K562 (cell line): ENCODE results near the gene MITF. TPM values are rescaled to one million over a fixed set of nuclear protein-coding genes. Genes with fewer than 3 reads are reported as not detected.

Experiments used
- ATAC-seq: fragments of 200-7000 bp; cut with Tn5 transposase; 3 replicates; pipeline ENCODE4 v1.9.1; 2020; ENCODE audit warnings: moderate library complexity
- BruUV-seq: library from RNA; stranded (reverse); fragments of 400-500 nt; replicated peaks from 2 replicates; lab custom pipeline; 2021; lab: Mats Ljungman, UMichigan
- CTCF ChIA-PET: fragments of 300-600 bp; formaldehyde crosslinking; extraction: SDS; loops from one replicate; lab custom pipeline; 2021; ENCODE audit warnings: low intra/inter-chr PET ratio; lab: Yijun Ruan, JAX
- POLR2A ChIA-PET: fragments of 300-600, 350-650 bp; sonication (Branson Sonifier 250); formaldehyde crosslinking; extraction: SDS; loops from one replicate; lab custom pipeline; 2021; ENCODE audit warnings: antibody characterized with exemption, inconsistent platforms; lab: Yijun Ruan, JAX
- DNase-seq, 4 experiments: peaks; one replicate each; pipeline versions ENCODE4 v3.0.0 to v3.0.0-alpha.2; 2011 to 2018; ENCODE audit warnings: low spot score in 3 of 4, mixed read lengths in 3 of 4; ENCODE audit errors: extremely low read depth in 1 of 4
- FAIRE-seq: peaks from 2 replicates; lab custom pipeline; 2011; peaks lifted over from hg19 to GRCh38; lab: Jason Lieb, UNC
- H2AFZ ChIP-seq: 2 replicates; pipeline ENCODE4 v1.6.0; 2011; ENCODE audit warnings: low read depth, low read length, control low read depth, inconsistent platforms
- H3K27ac ChIP-seq: fragments of 200-600 bp; 3 replicates; pipeline ENCODE4 v1.8.0; 2011; ENCODE audit warnings: low read depth, mild to moderate bottlenecking, control low read depth, inconsistent platforms, low read length, moderate library complexity, mixed read lengths; ENCODE audit errors: extremely low read depth
- H3K27me3 ChIP-seq, 2 experiments: fragments of 300-600 bp in 1 of 2; 2 replicates in 1 of 2; 3 replicates in 1 of 2; pipeline versions ENCODE4 v1.6.0 to v1.8.0; 2011; ENCODE audit warnings: inconsistent platforms in 2 of 2, low read length in 2 of 2, mild to moderate bottlenecking in 1 of 2, mixed read lengths in 1 of 2, moderate library complexity in 1 of 2; ENCODE audit not compliant: control insufficient read depth in 2 of 2, insufficient read depth in 2 of 2
- H3K36me3 ChIP-seq: fragments of 300-600 bp; 3 replicates; pipeline ENCODE4 v1.8.0; 2011; ENCODE audit warnings: mild to moderate bottlenecking, low read length, inconsistent platforms; ENCODE audit not compliant: control insufficient read depth, insufficient read depth
- H3K4me1 ChIP-seq, 2 experiments: fragments of 200-600 bp in 1 of 2; replicated peaks in 1 of 2; 2 replicates in 1 of 2; 3 replicates in 1 of 2; pipeline versions ENCODE4 v1.5.1 to v1.8.0; 2011; ENCODE audit warnings: inconsistent platforms in 2 of 2, low read length in 2 of 2, mild to moderate bottlenecking in 1 of 2, mixed read lengths in 1 of 2, moderate library complexity in 1 of 2; ENCODE audit not compliant: control insufficient read depth in 2 of 2, insufficient read depth in 2 of 2
- H3K4me2 ChIP-seq: 2 replicates; pipeline ENCODE4 v1.6.1; 2011; ENCODE audit warnings: low read length, control low read depth, inconsistent platforms, mixed read lengths; ENCODE audit not compliant: insufficient read depth
- H3K4me3 ChIP-seq: fragments of 200-600 bp; sonication (generic), shearing (Covaris generic); 2 replicates; pipeline ENCODE4 v1.5.1; 2016; ENCODE audit warnings: control low read depth, inconsistent platforms
- H3K79me2 ChIP-seq: fragments of 200-600 bp; 3 replicates; pipeline ENCODE4 v1.8.0; 2011; ENCODE audit warnings: low read length, inconsistent platforms; ENCODE audit not compliant: control insufficient read depth, insufficient read depth
- H3K9ac ChIP-seq, 2 experiments: 2 replicates each; pipeline versions ENCODE4 v1.6.0 to v1.6.1; 2011; ENCODE audit warnings: low read depth in 2 of 2, low read length in 2 of 2, control low read depth in 1 of 2, inconsistent platforms in 1 of 2, mild to moderate bottlenecking in 1 of 2, mixed read lengths in 1 of 2; ENCODE audit not compliant: insufficient read depth in 1 of 2
- H3K9me1 ChIP-seq: one replicate; pipeline ENCODE4 v1.6.0; 2011; ENCODE audit warnings: inconsistent platforms, mild to moderate bottlenecking, low read length, moderate library complexity; ENCODE audit not compliant: control insufficient read depth, insufficient read depth
- H3K9me3 ChIP-seq: replicated peaks from 2 replicates; pipeline ENCODE4 v1.5.1; 2011; ENCODE audit warnings: low read depth, low read length, inconsistent platforms; ENCODE audit not compliant: control insufficient read depth, insufficient read depth
- H4K20me1 ChIP-seq: replicated peaks from 2 replicates; pipeline ENCODE4 v1.6.1; 2011; ENCODE audit warnings: low read length, inconsistent platforms, mixed read lengths; ENCODE audit not compliant: control insufficient read depth, insufficient read depth
- ARHGAP35 ChIP-seq: fragments of 450-650 bp; IDR thresholded peaks from 2 replicates; pipeline ENCODE4 v1.6.1; 2018; ENCODE audit not compliant: partially characterized antibody
- CBFB ChIP-seq: sonication (generic); formaldehyde crosslinking; IDR thresholded peaks from 2 replicates; pipeline ENCODE4 v1.4.0; 2020; ENCODE audit warnings: mild to moderate bottlenecking, missing genetic modification reagents
- CREM ChIP-seq: IDR thresholded peaks from 2 replicates; pipeline ENCODE4 v1.6.1; 2014; ENCODE audit warnings: antibody characterized with exemption, low read depth
- IRF9 ChIP-seq: fragments of 450-650 bp; IDR thresholded peaks from 2 replicates; pipeline ENCODE4 v1.6.1; 2016; ENCODE audit warnings: missing biosample characterization, missing genetic modification characterization
- MECOM ChIP-seq: fragments of 250-450 bp; sonication (Bioruptor Pico); IDR thresholded peaks from 2 replicates; pipeline ENCODE4 v1.8.0; 2022; ENCODE audit warnings: inconsistent platforms
- U2AF2 ChIP-seq: fragments of 200-400 bp; formaldehyde crosslinking; optimal IDR thresholded peaks from 2 replicates; pipeline ENCODE3; 2017; ENCODE audit warnings: low read depth, mild to moderate bottlenecking, low read length
- UBTF ChIP-seq, 2 experiments: IDR thresholded peaks; 2 replicates each; pipeline ENCODE4 v1.6.1; 2012; ENCODE audit warnings: improper control_type of control experiment in 2 of 2, low read depth in 2 of 2, low read length in 2 of 2, borderline replicate concordance in 1 of 2
- ZNF316 ChIP-seq: fragments of 450-650 bp; IDR thresholded peaks from 2 replicates; pipeline ENCODE4 v1.6.1; 2016
- ZNF778 ChIP-seq: fragments of 450-650 bp; formaldehyde crosslinking; IDR thresholded peaks from 2 replicates; pipeline ENCODE4 v1.4.0; 2020; ENCODE audit warnings: mild to moderate bottlenecking, moderate library complexity
- WGBS: fragments of 100-300 bp; shearing (Covaris generic); methylation state at CpG from one replicate; pipeline ENCODE4 v1.1.6; 2016; ENCODE audit warnings: low coverage, mixed read lengths; ENCODE audit not compliant: insufficient coverage; ENCODE audit errors: missing lambda C conversion rate; 5-methylcytosine and 5-hydroxymethylcytosine counted together
- in situ Hi-C: fragments of 300-500 bp; cut with MboI; formaldehyde crosslinking; loops from 4 replicates; pipeline ENCODE4 v1.15.0; 2018; ENCODE audit warnings: inconsistent platforms, mixed read lengths
- intact Hi-C: fragments of 100-400 bp; cut with micrococcal nuclease; formaldehyde crosslinking; loops from 2 replicates; pipeline ENCODE4 v1.14.2; 2022
- polyA plus RNA-seq, 8 experiments: library from polyadenylated mRNA; depleted of rRNA in 4 of 8; stranded (reverse) in 5 of 8; unstranded in 3 of 8; fragments of >200 nt; fragmentation: Nextera tagmentation in 2 of 8; fragmentation: Illumina TruSeq in 1 of 8; extraction: Ambion mirVana in 2 of 8; extraction: Trizol in 1 of 8; gene quantifications; 2 replicates each; pipeline versions ENCODE4 v1.2.1 to v1.2.3, GENCODE V29; 2011 to 2014; ENCODE audit warnings: inconsistent platforms in 1 of 8, missing spikeins in 1 of 8
- total RNA-seq, 7 experiments: library from RNA; depleted of rRNA in 6 of 7; stranded (reverse); fragments of >200 nt in 6 of 7; fragmentation: Illumina TruSeq in 2 of 7; extraction: Trizol in 2 of 7; gene quantifications; 2 replicates each; pipeline versions ENCODE4 v1.2.1 to v1.2.3, GENCODE V29; 2011 to 2021; ENCODE audit warnings: low replicate concordance in 1 of 7
- TF ChIP-seq, protein P1 (sequence below), 2 experiments: fragments of 450-650 bp in 1 of 2; sonication (generic) in 1 of 2; formaldehyde crosslinking; conservative IDR thresholded peaks; 2 replicates each; pipeline versions ENCODE4 v1.4.0 to v1.8.1; 2020 to 2022; ENCODE audit warnings: mild to moderate bottlenecking in 1 of 2, missing genetic modification reagents in 1 of 2
- TF ChIP-seq, protein P2 (sequence below): fragments of 450-650 bp; formaldehyde crosslinking; IDR thresholded peaks from 2 replicates; pipeline ENCODE4 v1.4.0; 2020; ENCODE audit warnings: mild to moderate bottlenecking, mixed read lengths

The MITF gene
- total and polyA plus RNA-seq, 9 of the 15 experiments (the other 6 are each of a cell fraction or from before 2014, with no cell fraction given): 5.6 to 14.9 (median 11.1) TPM

- Histone ChIP-seq H2AFZ (no peak overlapping the region), H3K4me1 (no peaks in the 10 kb centered on the region), H3K9ac (no peak overlapping the region), H3K79me2 (no peaks in the 10 kb centered on the region), H3K27ac (no peak overlapping the region), H3K4me2 (no peak overlapping the region), H3K27me3 (no peaks in the 10 kb centered on the region), H3K36me3 (peaks cover 6% of the 10 kb centered on the region; the same call in 1 of the 3 replicates), H3K9me3 (no peaks in the 10 kb centered on the region), H3K4me3 (no peak overlapping the region), H3K9me1 (no peaks in the 10 kb centered on the region), H4K20me1 (no peaks in the 10 kb centered on the region)
- TF ChIP-seq CREM (no peak), UBTF (IDR thresholded peaks at IDR 0.05; ENCODE audit: borderline replicate concordance in 1 of 2, low read depth in 2 of 2, low read length in 2 of 2) (no peak), ARHGAP35 (no peak)
- ChIA-PET POLR2A (no interaction called here), CTCF (no interaction called here)
- no peak for FAIRE-seq
- in situ Hi-C loops: no loop called here
- intact Hi-C loops: no loop called here
- no TSS peak for BruUV-seq
- WGBS: 66% methylated on average over 5 of the region's 6 CpGs
- no peak for DNase-seq
- no peak for ATAC-seq
These were observed 227.9 kb downstream of the MITF start for GRCh38 chr3:69967156-69967555.

DNA sequence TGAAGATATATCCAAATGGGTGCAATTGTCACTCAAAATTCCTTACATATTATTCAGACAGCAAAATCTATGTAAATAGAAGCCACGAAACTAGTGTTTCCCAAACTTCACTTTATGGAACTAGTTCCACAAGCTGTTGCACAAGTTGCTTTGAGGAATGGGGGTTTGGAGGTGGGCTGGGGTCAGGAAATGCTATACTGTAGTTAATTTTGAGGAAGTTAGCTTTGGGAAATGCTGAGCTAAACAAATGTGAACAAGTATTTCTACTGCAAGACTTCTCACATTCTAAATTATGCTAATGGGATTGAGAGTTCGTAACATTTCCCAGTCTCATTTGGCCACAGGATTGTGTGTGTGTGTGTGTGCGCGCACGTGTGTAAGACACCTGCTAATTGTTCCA, 231.6 kb downstream of the MITF start:
- Histone ChIP-seq H3K36me3 (no peaks in the 10 kb centered on the region), H3K9ac (no peak overlapping the region), H3K27me3 (no peaks in the 10 kb centered on the region), H3K27ac (no peak overlapping the region), H4K20me1 (no peaks in the 10 kb centered on the region), H3K4me2 (no peak overlapping the region), H2AFZ (no peak overlapping the region), H3K79me2 (no peaks in the 10 kb centered on the region), H3K9me3 (no peaks in the 10 kb centered on the region), H3K9me1 (no peaks in the 10 kb centered on the region), H3K4me3 (no peak overlapping the region), H3K4me1 (no peaks in the 10 kb centered on the region)
- TF ChIP-seq MECOM: no peak
- TF ChIP-seq, protein P1, sequence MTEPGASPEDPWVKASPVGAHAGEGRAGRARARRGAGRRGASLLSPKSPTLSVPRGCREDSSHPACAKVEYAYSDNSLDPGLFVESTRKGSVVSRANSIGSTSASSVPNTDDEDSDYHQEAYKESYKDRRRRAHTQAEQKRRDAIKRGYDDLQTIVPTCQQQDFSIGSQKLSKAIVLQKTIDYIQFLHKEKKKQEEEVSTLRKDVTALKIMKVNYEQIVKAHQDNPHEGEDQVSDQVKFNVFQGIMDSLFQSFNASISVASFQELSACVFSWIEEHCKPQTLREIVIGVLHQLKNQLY (CRISPR knock-in tag; conservative IDR thresholded peaks at IDR 0.05): no peak
- no peak for TF ChIP-seq U2AF2
- TF ChIP-seq CBFB (CRISPR knock-in tag): no peak
- no peak for TF ChIP-seq IRF9 (tag)
- TF ChIP-seq, protein P2, sequence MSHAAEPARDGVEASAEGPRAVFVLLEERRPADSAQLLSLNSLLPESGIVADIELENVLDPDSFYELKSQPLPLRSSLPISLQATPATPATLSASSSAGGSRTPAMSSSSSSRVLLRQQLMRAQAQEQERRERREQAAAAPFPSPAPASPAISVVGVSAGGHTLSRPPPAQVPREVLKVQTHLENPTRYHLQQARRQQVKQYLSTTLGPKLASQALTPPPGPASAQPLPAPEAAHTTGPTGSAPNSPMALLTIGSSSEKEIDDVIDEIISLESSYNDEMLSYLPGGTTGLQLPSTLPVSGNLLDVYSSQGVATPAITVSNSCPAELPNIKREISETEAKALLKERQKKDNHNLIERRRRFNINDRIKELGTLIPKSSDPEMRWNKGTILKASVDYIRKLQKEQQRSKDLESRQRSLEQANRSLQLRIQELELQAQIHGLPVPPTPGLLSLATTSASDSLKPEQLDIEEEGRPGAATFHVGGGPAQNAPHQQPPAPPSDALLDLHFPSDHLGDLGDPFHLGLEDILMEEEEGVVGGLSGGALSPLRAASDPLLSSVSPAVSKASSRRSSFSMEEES (CRISPR knock-in tag): no peak
- no peak for TF ChIP-seq ZNF778
- TF ChIP-seq ZNF316: peak; percentile 40
- FAIRE-seq: no peak
- POLR2A ChIA-PET: no interaction called here
- no peak for DNase-seq
- intact Hi-C loops: no loop called here
- in situ Hi-C loops: no loop called here
- CTCF ChIA-PET: no interaction called here
- BruUV-seq: no TSS peak
- 71% methylated on average over 5 of the region's 5 CpGs for WGBS
- no peak for ATAC-seq
